Tibial artery (tissue), 4 donors: ENCODE results near the gene RTKN2.

Source experiments
- DNase-seq, 2 donors: peaks; one replicate each; pipeline ENCODE4 v3.0.0-alpha.2; 2019
- H3K27ac ChIP-seq, 2 donors: fragments of 200-600 bp; sonication (generic) in 1 of 2; 1 replicate in 1 of 2; 2 replicates in 1 of 2; pipeline ENCODE4 v1.5.1; 2018 to 2019; ENCODE audit warnings: mild to moderate bottlenecking in 1 of 2
- H3K27me3 ChIP-seq, 2 donors: fragments of 200-600 bp; sonication (generic) in 1 of 2; one replicate each; pipeline versions ENCODE4 v1.5.1 to v1.6.0; 2016 to 2019
- H3K36me3 ChIP-seq, 3 donors: fragments of 200-600 bp; sonication (generic) in 2 of 3; one replicate each; pipeline ENCODE4 v1.5.1; 2016 to 2019; ENCODE audit warnings: mild to moderate bottlenecking in 2 of 3
- H3K4me1 ChIP-seq, 4 donors: fragments of 200-600 bp; sonication (generic) in 2 of 4; 1 replicate in 3 of 4; 2 replicates in 1 of 4; pipeline ENCODE4 v1.5.1; 2016 to 2019
- H3K4me3 ChIP-seq, 2 donors: fragments of 200-600 bp; sonication (generic) in 1 of 2; 1 replicate in 1 of 2; 2 replicates in 1 of 2; pipeline ENCODE4 v1.5.1; 2018 to 2019; ENCODE audit warnings: mild to moderate bottlenecking in 2 of 2
- H3K9me3 ChIP-seq, 3 donors: fragments of 200-600 bp; sonication (generic) in 1 of 3; one replicate each; pipeline ENCODE4 v1.5.1; 2016 to 2019
- intact Hi-C: fragments of 100-400 bp; cut with DNase I; formaldehyde crosslinking; loops from one replicate; pipeline ENCODE4 v1.15.0; 2023; ENCODE audit warnings: low total_unique reads
- TF ChIP-seq, protein P1 (sequence below), 2 experiments: fragments of 200-600 bp in 1 of 2; fragments of 450-650 bp in 1 of 2; IDR thresholded peaks; one replicate each; pipeline ENCODE4 v1.5.1; 2017 to 2019; ENCODE audit warnings: antibody characterized with exemption in 2 of 2, mild to moderate bottlenecking in 1 of 2, moderate library complexity in 1 of 2

Gene RTKN2, protein sequence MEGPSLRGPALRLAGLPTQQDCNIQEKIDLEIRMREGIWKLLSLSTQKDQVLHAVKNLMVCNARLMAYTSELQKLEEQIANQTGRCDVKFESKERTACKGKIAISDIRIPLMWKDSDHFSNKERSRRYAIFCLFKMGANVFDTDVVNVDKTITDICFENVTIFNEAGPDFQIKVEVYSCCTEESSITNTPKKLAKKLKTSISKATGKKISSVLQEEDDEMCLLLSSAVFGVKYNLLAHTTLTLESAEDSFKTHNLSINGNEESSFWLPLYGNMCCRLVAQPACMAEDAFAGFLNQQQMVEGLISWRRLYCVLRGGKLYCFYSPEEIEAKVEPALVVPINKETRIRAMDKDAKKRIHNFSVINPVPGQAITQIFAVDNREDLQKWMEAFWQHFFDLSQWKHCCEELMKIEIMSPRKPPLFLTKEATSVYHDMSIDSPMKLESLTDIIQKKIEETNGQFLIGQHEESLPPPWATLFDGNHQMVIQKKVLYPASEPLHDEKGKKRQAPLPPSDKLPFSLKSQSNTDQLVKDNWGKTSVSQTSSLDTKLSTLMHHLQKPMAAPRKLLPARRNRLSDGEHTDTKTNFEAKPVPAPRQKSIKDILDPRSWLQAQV

DNA sequence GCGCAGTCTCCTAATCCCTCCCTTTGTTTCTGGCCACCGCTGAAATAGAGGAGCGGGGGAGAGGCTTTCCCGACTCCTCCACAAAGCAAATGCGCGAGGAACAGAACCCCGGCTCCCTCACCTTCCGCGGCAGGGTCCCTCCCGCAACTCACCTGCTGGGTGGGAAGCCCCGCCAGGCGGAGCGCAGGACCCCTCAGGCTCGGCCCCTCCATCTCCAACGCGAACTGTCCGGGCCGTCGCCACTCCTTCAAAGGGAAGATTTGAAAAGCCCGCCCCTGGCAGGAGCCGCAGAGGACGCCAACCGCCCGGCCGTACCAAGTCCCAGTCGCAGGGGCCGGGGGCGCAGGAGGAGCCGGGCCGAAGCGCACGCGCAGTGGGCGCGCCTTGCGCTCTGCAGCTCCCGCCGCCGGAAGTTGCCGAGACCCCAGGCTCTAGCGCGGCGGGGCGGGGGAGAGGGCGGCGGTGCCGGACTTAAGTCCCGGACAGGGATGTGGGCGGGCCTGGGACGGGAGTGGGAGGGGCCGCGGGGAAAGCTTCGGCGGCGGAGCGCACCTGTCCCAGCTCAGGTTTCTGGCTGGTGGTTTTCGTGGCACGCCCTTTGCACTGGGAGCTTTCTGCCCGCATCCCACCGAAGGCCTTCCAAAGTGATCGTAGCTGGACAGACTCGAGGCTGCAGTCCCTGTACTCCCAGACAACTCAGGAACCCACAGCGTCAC, at the start of gene RTKN2:
Gene RTKN2, minus strand, starts transcription at position 446 of the 716 bp plus-strand sequence. Its CDS starts 234 bp downstream, at position 212.
- H3K27me3 ChIP-seq = no peaks in the 10 kb centered on the region
- peak; percentile 30 to 74 for DNase-seq
- intact Hi-C loops = no loop called here
- H3K36me3 ChIP-seq = no peaks in the 10 kb centered on the region
- peak within 1 kb of the TSS in 1 of 2 donors; percentile 13 for H3K27ac ChIP-seq
- TF ChIP-seq, protein P1, sequence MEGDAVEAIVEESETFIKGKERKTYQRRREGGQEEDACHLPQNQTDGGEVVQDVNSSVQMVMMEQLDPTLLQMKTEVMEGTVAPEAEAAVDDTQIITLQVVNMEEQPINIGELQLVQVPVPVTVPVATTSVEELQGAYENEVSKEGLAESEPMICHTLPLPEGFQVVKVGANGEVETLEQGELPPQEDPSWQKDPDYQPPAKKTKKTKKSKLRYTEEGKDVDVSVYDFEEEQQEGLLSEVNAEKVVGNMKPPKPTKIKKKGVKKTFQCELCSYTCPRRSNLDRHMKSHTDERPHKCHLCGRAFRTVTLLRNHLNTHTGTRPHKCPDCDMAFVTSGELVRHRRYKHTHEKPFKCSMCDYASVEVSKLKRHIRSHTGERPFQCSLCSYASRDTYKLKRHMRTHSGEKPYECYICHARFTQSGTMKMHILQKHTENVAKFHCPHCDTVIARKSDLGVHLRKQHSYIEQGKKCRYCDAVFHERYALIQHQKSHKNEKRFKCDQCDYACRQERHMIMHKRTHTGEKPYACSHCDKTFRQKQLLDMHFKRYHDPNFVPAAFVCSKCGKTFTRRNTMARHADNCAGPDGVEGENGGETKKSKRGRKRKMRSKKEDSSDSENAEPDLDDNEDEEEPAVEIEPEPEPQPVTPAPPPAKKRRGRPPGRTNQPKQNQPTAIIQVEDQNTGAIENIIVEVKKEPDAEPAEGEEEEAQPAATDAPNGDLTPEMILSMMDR (IDR thresholded peaks at IDR 0.05) = no peak
- no peaks in the 10 kb centered on the region for H3K9me3 ChIP-seq
- H3K4me1 ChIP-seq = peaks cover 0 to 14% (median 9%) of the 10 kb centered on the region in 4 donors
- H3K4me3 ChIP-seq = peak within 1 kb of the TSS; percentile 66 to 67

DNA sequence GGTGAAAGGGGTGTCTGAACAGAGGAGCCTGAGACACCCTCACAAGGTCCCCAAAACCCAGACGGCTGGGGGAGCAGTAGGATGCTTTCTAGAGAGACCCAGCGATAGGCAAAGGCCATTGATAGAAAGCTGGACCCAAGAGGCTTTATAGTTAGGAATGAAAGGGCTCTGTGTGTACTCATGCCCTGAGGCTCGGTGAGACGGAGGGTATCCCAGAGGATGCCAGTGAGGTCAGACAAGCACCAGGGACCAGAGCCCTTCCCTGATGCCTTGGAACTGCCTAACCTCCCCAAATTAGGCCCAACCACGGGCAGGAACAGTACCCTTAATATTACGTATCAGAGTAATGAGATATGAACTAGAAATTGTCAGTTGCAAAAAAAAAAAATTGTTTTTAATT, 48.6 kb upstream of the RTKN2 start:
- Histone ChIP-seq H3K9me3 (no peaks in the 10 kb centered on the region), H3K4me1 (no peaks in the 10 kb centered on the region), H3K27me3 (no peaks in the 10 kb centered on the region), H3K36me3 (no peaks in the 10 kb centered on the region), H3K4me3 (no peak overlapping the region), H3K27ac (no peak overlapping the region)
- TF ChIP-seq, protein P1 (IDR thresholded peaks at IDR 0.05) = no peak
- DNase-seq = no peak
- intact Hi-C loops = no loop called here

DNA sequence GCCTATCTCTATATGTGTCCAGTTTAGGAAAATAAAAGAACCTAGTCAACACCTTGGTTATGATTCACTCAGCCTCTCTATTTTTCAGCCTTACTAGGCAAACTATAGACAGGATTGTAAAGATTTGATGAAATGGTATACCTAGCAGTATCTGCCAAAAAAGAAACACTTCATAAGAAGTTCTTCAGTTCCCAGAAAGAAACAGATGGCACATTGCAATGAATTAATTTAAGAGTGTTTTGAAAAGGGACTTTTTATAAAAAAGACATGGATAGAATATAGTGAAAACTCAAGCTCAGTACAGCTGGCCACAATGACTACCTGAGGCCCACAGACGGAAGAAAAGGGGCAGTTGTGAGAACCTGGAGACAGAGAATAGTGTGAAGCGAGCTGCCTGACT, 40.6 kb upstream of the RTKN2 start:
- H3K27ac ChIP-seq = no peak overlapping the region
- H3K4me3 ChIP-seq = no peak overlapping the region
- DNase-seq = no peak
- no peaks in the 10 kb centered on the region for H3K36me3 ChIP-seq
- TF ChIP-seq, protein P1 (IDR thresholded peaks at IDR 0.05) = no peak
- H3K4me1 ChIP-seq = peaks cover 0 to 7% (median 0%) of the 10 kb centered on the region in 4 donors
- intact Hi-C loops = no loop called here
- no peaks in the 10 kb centered on the region for H3K27me3 ChIP-seq
- H3K9me3 ChIP-seq = no peaks in the 10 kb centered on the region

DNA sequence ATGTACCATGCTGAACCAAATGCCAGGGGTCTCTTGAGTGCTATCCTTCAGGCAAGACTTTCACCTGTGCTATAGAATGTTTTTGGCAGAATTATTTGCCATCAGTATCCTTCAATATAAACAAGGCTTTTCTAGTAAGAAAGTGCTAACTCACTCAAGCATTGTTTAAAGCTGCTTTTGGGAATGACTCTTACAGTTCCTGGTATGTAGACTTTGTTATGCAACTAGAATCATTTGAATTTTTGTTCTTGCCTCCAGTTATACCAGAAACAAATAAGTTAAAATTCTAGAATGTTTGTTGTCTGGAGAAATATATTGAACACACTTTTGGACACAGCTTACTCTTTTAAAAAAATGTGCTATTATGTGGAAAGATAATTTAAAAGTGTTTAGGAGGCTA, 39.5 kb upstream of the RTKN2 start:
- intact Hi-C loops = no loop called here
- no peak for DNase-seq
- Histone ChIP-seq H3K36me3 (no peaks in the 10 kb centered on the region), H3K4me3 (no peak overlapping the region), H3K4me1 (peaks cover 0 to 7% (median 0%) of the 10 kb centered on the region in 4 donors), H3K9me3 (no peaks in the 10 kb centered on the region), H3K27ac (no peak overlapping the region), H3K27me3 (no peaks in the 10 kb centered on the region)
- TF ChIP-seq, protein P1 (IDR thresholded peaks at IDR 0.05) = no peak

DNA sequence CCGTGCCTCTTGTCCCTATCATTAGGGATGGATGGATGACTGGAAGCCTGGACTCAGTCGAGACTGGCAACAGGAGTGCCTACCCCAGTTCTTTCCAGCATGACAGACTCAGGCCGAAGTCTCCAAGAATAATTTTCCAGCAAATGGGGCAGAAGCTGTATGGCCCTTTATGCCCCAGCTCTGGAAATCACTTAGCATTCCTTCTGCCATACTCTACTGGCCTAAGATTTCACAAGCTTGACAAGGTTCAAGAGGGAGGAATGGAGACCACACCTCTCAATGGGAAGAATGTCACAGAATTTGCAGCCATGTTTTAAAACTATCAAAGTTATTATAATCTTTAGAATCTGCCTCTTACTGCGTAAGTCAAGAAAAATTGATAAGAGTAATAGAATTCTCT, 39.0 kb upstream of the RTKN2 start:
- Histone ChIP-seq H3K27ac (no peak overlapping the region), H3K36me3 (no peaks in the 10 kb centered on the region), H3K27me3 (no peaks in the 10 kb centered on the region), H3K9me3 (no peaks in the 10 kb centered on the region), H3K4me1 (peaks cover 0 to 7% (median 0%) of the 10 kb centered on the region in 4 donors), H3K4me3 (no peak overlapping the region)
- no peak for DNase-seq
- TF ChIP-seq, protein P1 (IDR thresholded peaks at IDR 0.05) = no peak
- intact Hi-C loops = no loop called here
